GM12801 (cell line): ENCODE data around the gene GCM1.
A peak's percentile ranks its signal among the peaks of the same experiment; 100 is the strongest.

Experiments
- CTCF ChIP-seq: IDR thresholded peaks from one replicate; pipeline ENCODE4 v1.5.1; 2011; ENCODE audit warnings: control low read depth; ENCODE audit not compliant: insufficient read length; ENCODE audit errors: extremely low read depth

Gene GCM1

GRCh38 chr6:53179961-53180651 is 31.5 kb upstream of the GCM1 start:
- TF ChIP-seq CTCF: no peak

- no peak for TF ChIP-seq CTCF
These were observed 30.3 kb upstream of the GCM1 start for GRCh38 chr6:53178837-53179432.

GRCh38 chr6:53175027-53175426 is 26.4 kb upstream of the GCM1 start:
- no peak for TF ChIP-seq CTCF

- TF ChIP-seq CTCF: no peak
These were observed 23.8 kb upstream of the GCM1 start for GRCh38 chr6:53172468-53172803.

GRCh38 chr6:53171605-53172467 is 23.2 kb upstream of the GCM1 start:
- peak; percentile 100 for TF ChIP-seq CTCF

GRCh38 chr6:53168516-53169267 is 20.1 kb upstream of the GCM1 start:
- TF ChIP-seq CTCF: no peak

- TF ChIP-seq CTCF: no peak
These were observed 16.7 kb upstream of the GCM1 start for GRCh38 chr6:53165293-53165692.
